ENCODE data around the gene PTPRN2.
"Not testable (repeated sequence)": the region's sequence is repeated elsewhere in the genome, so short reads cannot be mapped to it uniquely, and the experiment has no call there.

PTPRN2 gene

GRCh38 chr7:158345731-158346130 lies 241.9 kb downstream of the PTPRN2 start:
- no peak for DNase-seq (ENCODE audit: low read depth)
- H3K4me3 ChIP-seq (ENCODE audit: low read length) = no peak overlapping the region
- TF ChIP-seq, protein P1, sequence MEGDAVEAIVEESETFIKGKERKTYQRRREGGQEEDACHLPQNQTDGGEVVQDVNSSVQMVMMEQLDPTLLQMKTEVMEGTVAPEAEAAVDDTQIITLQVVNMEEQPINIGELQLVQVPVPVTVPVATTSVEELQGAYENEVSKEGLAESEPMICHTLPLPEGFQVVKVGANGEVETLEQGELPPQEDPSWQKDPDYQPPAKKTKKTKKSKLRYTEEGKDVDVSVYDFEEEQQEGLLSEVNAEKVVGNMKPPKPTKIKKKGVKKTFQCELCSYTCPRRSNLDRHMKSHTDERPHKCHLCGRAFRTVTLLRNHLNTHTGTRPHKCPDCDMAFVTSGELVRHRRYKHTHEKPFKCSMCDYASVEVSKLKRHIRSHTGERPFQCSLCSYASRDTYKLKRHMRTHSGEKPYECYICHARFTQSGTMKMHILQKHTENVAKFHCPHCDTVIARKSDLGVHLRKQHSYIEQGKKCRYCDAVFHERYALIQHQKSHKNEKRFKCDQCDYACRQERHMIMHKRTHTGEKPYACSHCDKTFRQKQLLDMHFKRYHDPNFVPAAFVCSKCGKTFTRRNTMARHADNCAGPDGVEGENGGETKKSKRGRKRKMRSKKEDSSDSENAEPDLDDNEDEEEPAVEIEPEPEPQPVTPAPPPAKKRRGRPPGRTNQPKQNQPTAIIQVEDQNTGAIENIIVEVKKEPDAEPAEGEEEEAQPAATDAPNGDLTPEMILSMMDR (conservative IDR thresholded peaks at IDR 0.05; ENCODE audit: low read length) = no peak

GRCh38 chr7:158344706-158345300 lies 242.8 kb downstream of the PTPRN2 start:
- TF ChIP-seq, protein P1 (conservative IDR thresholded peaks at IDR 0.05; ENCODE audit: low read length) = no peak
- no peak overlapping the region for H3K4me3 ChIP-seq (ENCODE audit: low read length)
- no peak for DNase-seq (ENCODE audit: low read depth)

DNA sequence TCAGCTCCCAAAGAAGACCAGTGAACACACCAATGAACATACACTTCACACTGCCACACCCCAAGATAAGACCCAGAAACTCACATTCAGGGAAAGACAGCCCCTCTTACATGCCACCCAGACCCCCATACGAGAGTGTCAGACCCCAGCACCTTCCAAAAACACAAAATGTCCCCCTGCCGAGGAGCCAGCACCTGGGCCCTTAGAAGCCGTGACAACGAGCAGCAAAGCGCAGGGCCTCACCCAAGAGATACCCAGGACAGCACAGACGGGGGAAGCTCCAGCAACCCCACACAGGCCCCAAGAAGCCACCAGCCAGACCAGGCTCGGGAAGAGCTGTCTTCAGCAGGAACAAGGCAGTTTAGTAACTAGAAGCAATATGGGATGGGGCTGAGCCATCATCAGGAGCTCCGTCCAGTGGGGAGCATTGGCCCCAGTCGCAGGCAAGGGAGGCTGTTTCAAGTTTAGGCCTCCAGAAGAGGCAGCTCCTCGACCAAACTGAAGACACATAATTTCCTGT lies 243.6 kb downstream of the PTPRN2 start:
- DNase-seq (ENCODE audit: low read depth) = no peak
- no peak overlapping the region for H3K4me3 ChIP-seq (ENCODE audit: low read length)
- TF ChIP-seq, protein P1 (conservative IDR thresholded peaks at IDR 0.05; ENCODE audit: low read length) = no peak

DNA sequence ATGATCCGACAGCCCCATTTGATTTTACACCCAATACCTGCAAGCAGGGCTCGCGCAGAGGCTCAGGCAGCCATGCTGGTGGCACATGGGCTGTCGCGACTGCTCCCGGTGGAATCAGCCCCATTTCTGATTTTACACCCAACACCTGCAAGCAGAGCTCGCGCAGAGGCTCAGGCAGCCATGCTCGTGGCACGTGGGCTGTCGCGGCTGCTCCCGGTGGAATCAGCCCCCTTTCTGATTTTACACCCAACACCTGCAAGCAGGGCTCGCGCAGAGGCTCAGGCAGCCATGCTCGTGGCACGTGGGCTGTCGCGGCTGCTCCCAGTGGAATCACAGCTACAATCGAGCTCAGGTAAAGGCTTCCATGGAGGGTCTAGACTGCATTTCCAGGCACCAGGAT lies 244.1 kb downstream of the PTPRN2 start:
- TF ChIP-seq, protein P1 (conservative IDR thresholded peaks at IDR 0.05; ENCODE audit: low read length) = no peak
- DNase-seq (ENCODE audit: low read depth) = no peak
- no peak overlapping the region for H3K4me3 ChIP-seq (ENCODE audit: low read length)

DNA sequence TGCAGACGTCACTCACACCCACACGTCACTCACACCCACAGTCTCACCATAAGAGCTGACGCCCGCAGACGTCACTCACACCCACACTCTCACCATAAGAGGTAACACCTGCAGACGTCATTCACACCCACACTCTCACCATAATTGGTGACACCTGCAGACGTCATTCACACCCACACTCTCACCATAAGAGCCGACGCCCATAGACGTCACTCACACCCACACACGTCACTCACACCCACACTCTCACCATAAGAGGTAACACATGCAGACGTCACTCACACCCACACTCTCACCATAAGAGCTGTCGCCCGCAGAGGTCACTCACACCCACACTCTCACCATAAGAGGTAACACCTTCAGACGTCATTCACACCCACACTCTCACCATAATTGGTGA lies 246.5 kb downstream of the PTPRN2 start:
- not testable (repeated sequence) for DNase-seq (ENCODE audit: low read depth)

GRCh38 chr7:158336952-158337351 lies 250.7 kb downstream of the PTPRN2 start:
- not testable (repeated sequence) for H3K4me3 ChIP-seq (ENCODE audit: low read length); DNase-seq (ENCODE audit: low read depth)

More for the DNA sequence above, 246.5 kb downstream of the PTPRN2 start:
- H3K4me3 ChIP-seq (ENCODE audit: low read length) = not testable (repeated sequence)

- not testable (repeated sequence) for DNase-seq (ENCODE audit: low read depth)
Observed at GRCh38 chr7:158332516-158332915, 255.1 kb downstream of the PTPRN2 start.

DNA sequence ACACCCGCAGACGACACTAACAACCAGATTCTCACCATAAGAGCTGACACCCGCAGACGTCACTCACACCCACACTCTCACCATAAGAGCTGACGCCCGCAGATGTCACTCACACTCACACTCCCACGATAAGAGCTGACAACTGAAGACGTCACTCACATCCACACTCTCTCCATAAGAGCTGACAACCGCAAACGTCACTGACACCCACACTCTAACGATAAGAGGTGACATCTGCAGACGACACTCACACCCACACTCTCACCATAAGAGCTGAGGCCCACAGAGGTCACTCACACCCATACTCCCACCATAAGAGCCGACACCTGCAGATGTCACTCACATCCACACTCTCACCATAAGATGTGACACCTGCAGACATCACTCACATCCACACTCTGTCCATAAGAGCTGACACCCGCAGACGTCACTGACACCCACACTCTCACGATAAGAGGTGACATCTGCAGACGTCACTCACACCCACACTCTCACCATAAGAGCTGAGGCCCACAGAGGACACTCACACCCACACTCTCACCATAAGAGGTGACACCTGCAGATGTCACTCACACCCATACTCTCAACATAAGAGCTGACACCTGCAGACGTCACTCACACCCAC lies 255.7 kb downstream of the PTPRN2 start:
- not testable (repeated sequence) for H3K4me3 ChIP-seq (ENCODE audit: low read length); DNase-seq (ENCODE audit: low read depth)

More at GRCh38 chr7:158332516-158332915, 255.1 kb downstream of the PTPRN2 start:
- H3K4me3 ChIP-seq (ENCODE audit: low read length) = not testable (repeated sequence)

GRCh38 chr7:158329686-158330085 lies 257.9 kb downstream of the PTPRN2 start:
- TF ChIP-seq, protein P1 (conservative IDR thresholded peaks at IDR 0.05; ENCODE audit: low read length) = no peak
- no peak for DNase-seq (ENCODE audit: low read depth)
- H3K4me3 ChIP-seq (ENCODE audit: low read length) = no peak overlapping the region

Measured in AG10803 (cell line).